ENCODE results near the gene RPGRIP1.

The RPGRIP1 gene

DNA sequence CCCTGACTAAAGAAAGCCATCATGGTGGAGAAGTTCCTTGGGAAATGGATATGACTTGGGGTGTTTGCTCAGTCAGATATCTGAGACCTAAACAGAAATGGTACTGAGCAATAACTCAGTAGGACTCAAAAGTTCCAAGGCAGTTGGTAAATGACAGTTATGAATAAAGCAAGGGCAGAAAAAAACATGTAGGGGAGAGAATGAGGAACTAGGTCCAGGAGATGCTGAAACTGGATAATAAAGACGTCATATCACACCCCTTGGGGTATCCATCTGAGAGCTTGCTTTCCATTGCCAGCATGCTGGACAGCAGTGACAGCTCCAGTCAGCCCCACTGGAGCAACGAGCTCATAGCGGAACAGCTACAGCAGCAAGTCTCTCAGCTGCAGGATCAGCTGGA is 37.5 kb downstream of the RPGRIP1 start:
- TF ChIP-seq, protein P1, sequence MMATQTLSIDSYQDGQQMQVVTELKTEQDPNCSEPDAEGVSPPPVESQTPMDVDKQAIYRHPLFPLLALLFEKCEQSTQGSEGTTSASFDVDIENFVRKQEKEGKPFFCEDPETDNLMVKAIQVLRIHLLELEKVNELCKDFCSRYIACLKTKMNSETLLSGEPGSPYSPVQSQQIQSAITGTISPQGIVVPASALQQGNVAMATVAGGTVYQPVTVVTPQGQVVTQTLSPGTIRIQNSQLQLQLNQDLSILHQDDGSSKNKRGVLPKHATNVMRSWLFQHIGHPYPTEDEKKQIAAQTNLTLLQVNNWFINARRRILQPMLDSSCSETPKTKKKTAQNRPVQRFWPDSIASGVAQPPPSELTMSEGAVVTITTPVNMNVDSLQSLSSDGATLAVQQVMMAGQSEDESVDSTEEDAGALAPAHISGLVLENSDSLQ (IDR thresholded peaks at IDR 0.05) = 0 out of 2 replicates have a peak, but pooled peaks have one; percentile 4
- no peak for TF ChIP-seq SUZ12 (IDR thresholded peaks at IDR 0.05)
- POLR2A ChIA-PET = interaction anchor here (1.0 to 1.4 kb wide), 3 partner anchors 8 to 16 kb away, joined by 3 to 9 read pairs (median 4); no protein-coding TSS in a partner anchor
- CTCF ChIA-PET = no interaction called here
- no peak for DNase-seq (ENCODE audit: extremely low spot score)

- POLR2A ChIA-PET = interaction anchor here (1.9 to 2.0 kb wide), 2 partner anchors 12 kb away, joined by 6 to 7 read pairs; no protein-coding TSS in a partner anchor
- CTCF ChIA-PET = interaction anchor here (1.0 kb wide), 1 partner anchor 10 kb away, joined by 5 read pairs; no protein-coding TSS in a partner anchor
- TF ChIP-seq TARDBP (IDR thresholded peaks at IDR 0.05) = no peak
- no peak for TF ChIP-seq CTBP1 (IDR thresholded peaks at IDR 0.05; ENCODE audit: borderline replicate concordance)
- peak; percentile 49 for TF ChIP-seq L3MBTL2 (conservative IDR thresholded peaks at IDR 0.05)
- TF ChIP-seq, protein P1 (IDR thresholded peaks at IDR 0.05) = no peak
- DNase-seq (ENCODE audit: extremely low spot score) = no peak
These were observed 41.0 kb downstream of the RPGRIP1 start for GRCh38 chr14:21320913-21321312.

- ChIA-PET POLR2A (interaction anchor here (2.0 kb wide), 1 partner anchor 14 kb away, joined by 7 read pairs; no protein-coding TSS in a partner anchor), CTCF (no interaction called here)
- no peak for DNase-seq (ENCODE audit: extremely low spot score)
- TF ChIP-seq BHLHE40 (IDR thresholded peaks at IDR 0.05; ENCODE audit: borderline replicate concordance) (no peak), SUZ12 (IDR thresholded peaks at IDR 0.05) (no peak), HDGF (IDR thresholded peaks at IDR 0.05; ENCODE audit: borderline replicate concordance) (no peak), FOXA1 (IDR thresholded peaks at IDR 0.05) (no peak), L3MBTL2 (conservative IDR thresholded peaks at IDR 0.05) (no peak)
- TF ChIP-seq, protein P1 (IDR thresholded peaks at IDR 0.05) = no peak
These were observed 42.8 kb downstream of the RPGRIP1 start for GRCh38 chr14:21322716-21323115.

DNA sequence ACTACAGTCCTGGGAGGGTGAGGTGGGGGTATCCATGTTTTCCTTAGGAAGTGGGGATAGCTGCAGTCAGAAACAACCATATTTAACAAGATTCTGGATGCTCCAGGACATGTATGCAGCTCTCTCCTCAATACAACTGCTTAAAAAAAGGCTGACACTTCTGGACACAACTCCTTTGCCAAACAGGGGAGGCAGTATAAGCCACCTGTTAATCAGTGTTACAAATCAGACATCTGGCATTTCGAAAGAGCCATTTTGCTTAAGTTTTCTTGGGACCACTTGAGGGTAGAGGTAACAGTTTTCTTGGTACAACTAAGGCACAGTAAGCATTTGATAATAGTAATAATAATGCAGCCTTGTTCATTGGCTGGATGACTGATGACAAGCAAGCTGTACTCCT is 47.1 kb downstream of the RPGRIP1 start:
- no peak for TF ChIP-seq SP1 (IDR thresholded peaks at IDR 0.05)
- TF ChIP-seq, protein P1 (IDR thresholded peaks at IDR 0.05) = no peak
- TF ChIP-seq SUZ12 (IDR thresholded peaks at IDR 0.05) = no peak
- no peak for TF ChIP-seq L3MBTL2 (conservative IDR thresholded peaks at IDR 0.05)
- no peak for TF ChIP-seq LEF1 (IDR thresholded peaks at IDR 0.05; ENCODE audit: borderline replicate concordance)
- TF ChIP-seq NFRKB (IDR thresholded peaks at IDR 0.05) = no peak
- no peak for TF ChIP-seq FOXK2 (IDR thresholded peaks at IDR 0.05)
- no peak for TF ChIP-seq ARNT (IDR thresholded peaks at IDR 0.05)
- TF ChIP-seq FOXM1 (IDR thresholded peaks at IDR 0.05; ENCODE audit: borderline replicate concordance) = no peak
- no peak for TF ChIP-seq ZNF384 (IDR thresholded peaks at IDR 0.05)
- no peak for DNase-seq (ENCODE audit: extremely low spot score)
- ChIA-PET POLR2A (interaction anchor here (1.0 kb wide), 1 partner anchor 62 kb away, joined by 3 read pairs; no protein-coding TSS in a partner anchor), CTCF (interaction anchor here (0.7 to 1.4 kb wide), 3 partner anchors 10 to 17 kb away, joined by 3 to 4 read pairs (median 3); no protein-coding TSS in a partner anchor)
